K562 treated with DMSO at 1 percent for 12 hours (cell line): ENCODE results near the gene FAM118A. TPM values are rescaled to one million over a fixed set of nuclear protein-coding genes. Genes with fewer than 3 reads are reported as not detected.

Experiments
- total RNA-seq: library from RNA; unstranded; fragments of 300-600 nt; gene quantifications from 2 replicates; pipeline ENCODE4 v1.2.3, GENCODE V29; 2022; ENCODE audit not compliant: insufficient read depth

The FAM118A gene
- 24.6 and 63.3 TPM in 2 replicates for total RNA-seq

GRCh38 chr22:45309422-45310227 is at the start of gene FAM118A:
Gene FAM118A, plus strand, starts transcription at chr22:45309934. Its CDS starts 12,446 bp downstream, at chr22:45322380.

GRCh38 chr22:45284705-45285262 is 24.9 kb upstream of the FAM118A start, which contains the start of gene UPK3A:
Gene UPK3A, plus strand, starts transcription at chr22:45284949. Its CDS starts 65 bp downstream, at chr22:45285014.

Other genes starting within 250 kb of the FAM118A start
- gene NUP50, start 146.0 kb upstream of the FAM118A start, total RNA-seq, result 16.8 and 49.4 TPM in 2 replicates
- gene KIAA0930, start 69.0 kb upstream of the FAM118A start, total RNA-seq, result 8.0 and 11.2 TPM in 2 replicates
- gene UPK3A, start 25.0 kb upstream of the FAM118A start, total RNA-seq, result not detected in 2 replicates
- gene SMC1B, start 103.7 kb downstream of the FAM118A start, total RNA-seq, result not detected in 2 replicates
- not detected in 2 replicates for gene RIBC2, start 103.8 kb downstream of the FAM118A start, total RNA-seq
- not detected in 2 replicates for gene FBLN1, start 192.9 kb downstream of the FAM118A start, total RNA-seq